Activated CD8-positive, alpha-beta memory T cell treated with anti-CD3 and anti-CD28 coated beads, Interleukin-2, amount 50 U/mL, for 1 hour (primary cell): ENCODE measurements around the gene DNMBP.
"Not testable (repeated sequence)": the region's sequence is repeated elsewhere in the genome, so short reads cannot be mapped to it uniquely, and the experiment has no call there.

Experiments
- DNase-seq: peaks from one replicate; pipeline ENCODE4 v3.0.0-alpha.2; 2020; ENCODE audit errors: extremely low read depth

DNMBP gene

GRCh38 chr10:99917963-99918825, 91.6 kb downstream of the DNMBP start:
- no peak for DNase-seq

DNA sequence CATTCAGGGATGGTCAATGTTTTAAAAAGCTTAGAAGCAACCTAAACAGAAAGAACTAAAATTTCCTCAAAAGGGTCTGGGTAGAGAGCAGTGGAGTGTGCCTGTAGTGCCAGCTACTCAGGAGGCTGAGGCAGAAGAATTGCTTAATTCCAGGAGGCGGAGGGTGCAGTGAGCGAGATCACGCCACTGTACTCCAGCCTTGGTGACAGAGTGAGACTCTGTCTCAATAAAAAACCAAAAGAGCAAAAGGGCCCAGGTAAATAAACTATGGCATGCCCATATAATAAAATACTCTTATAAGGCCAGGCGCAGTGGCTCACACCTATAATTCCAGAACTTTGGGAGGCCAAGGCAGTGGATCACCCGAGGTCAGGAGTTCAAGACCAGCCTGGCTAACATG, 93.0 kb downstream of the DNMBP start:
- DNase-seq: no peak

DNA sequence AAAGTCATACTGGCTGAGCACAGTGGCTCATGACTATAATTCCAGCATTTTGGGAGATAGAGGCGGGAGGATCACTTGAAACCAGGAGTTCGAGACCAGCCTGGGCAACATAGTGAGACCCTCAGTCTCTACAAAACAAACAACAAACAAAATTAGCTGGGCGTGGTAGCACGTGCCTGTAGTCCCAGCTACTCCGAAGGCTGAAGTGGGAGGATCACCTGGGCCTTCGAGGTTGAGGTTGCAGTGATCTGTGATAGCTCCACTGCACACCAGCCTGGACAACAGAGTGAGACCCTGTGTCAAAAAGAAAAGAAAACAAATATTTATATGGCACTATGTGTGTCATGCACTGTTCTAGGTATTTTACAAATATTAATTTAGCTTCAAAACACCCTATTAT, 94.3 kb downstream of the DNMBP start:
- no peak for DNase-seq

- DNase-seq: no peak
These were observed 95.5 kb downstream of the DNMBP start for GRCh38 chr10:99914236-99914635.

- DNase-seq: no peak
These were observed 95.9 kb downstream of the DNMBP start for GRCh38 chr10:99913831-99914235.

GRCh38 chr10:99912041-99912440, 97.7 kb downstream of the DNMBP start:
- DNase-seq: no peak

DNA sequence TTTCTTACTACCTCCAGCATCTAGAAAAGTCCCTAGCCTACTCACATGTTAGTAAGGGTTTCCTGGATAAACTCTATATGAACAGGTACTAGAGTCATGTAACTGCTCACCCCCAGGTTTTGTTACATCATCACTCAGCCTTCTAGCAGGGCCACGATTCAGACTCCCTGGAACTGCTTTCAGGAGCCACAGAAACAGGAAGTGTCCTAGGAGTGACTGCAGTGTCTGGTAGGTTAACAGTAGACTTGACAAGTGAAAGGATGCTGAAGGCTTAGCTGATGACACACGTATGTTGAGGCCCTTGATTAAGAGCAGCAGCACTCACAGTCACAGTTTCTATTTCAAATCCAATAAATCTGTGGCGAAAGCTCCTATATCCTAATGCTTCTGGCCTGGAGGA, 101.2 kb downstream of the DNMBP start:
- DNase-seq: no peak

DNA sequence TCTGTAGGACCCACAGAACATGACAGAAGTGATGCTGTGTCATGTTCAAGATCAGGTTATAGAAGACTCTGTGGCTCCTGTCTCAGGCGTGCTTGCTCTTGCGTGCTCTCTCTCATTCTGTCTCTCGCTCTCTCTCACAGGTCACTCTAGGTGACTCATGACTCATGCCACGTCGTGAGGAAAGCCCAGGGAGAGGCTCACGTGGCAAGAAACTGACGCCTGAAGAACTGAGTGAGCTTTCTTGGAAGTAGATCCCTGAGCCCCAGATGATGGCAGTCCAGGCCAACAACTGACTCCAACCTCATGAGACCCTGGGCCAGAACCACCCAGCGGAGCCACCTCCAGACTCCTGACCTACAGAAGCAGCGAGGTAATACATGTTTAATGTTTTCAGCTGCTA, 103.3 kb downstream of the DNMBP start:
- no peak for DNase-seq

- DNase-seq: no peak
These were observed 103.8 kb downstream of the DNMBP start for GRCh38 chr10:99905971-99906370.

DNA sequence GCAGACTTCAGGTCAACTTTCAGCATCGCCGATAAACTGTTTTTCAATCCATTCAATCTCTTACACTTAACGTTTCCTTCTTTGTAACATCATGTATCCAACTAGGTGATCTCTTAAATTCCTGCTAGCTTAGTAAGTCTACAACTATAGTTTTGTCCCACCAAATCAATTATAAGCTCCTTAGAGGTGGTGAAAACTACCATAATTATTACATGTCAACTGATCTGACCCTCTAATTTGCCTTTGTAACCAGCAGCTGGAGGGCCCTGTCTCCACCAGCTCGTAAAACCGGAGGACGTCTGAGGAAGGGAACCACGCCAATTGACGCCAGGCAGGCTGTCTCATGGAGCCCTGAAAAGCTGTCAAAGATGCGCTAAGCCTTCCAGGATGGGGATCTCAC, 113.9 kb downstream of the DNMBP start:
- DNase-seq: no peak

- not testable (repeated sequence) for DNase-seq
These were observed 114.7 kb downstream of the DNMBP start for GRCh38 chr10:99895066-99895465.

- DNase-seq: no peak
These were observed 115.1 kb downstream of the DNMBP start for GRCh38 chr10:99894613-99895012.

GRCh38 chr10:99888622-99889021, 121.1 kb downstream of the DNMBP start:
- DNase-seq: no peak

DNA sequence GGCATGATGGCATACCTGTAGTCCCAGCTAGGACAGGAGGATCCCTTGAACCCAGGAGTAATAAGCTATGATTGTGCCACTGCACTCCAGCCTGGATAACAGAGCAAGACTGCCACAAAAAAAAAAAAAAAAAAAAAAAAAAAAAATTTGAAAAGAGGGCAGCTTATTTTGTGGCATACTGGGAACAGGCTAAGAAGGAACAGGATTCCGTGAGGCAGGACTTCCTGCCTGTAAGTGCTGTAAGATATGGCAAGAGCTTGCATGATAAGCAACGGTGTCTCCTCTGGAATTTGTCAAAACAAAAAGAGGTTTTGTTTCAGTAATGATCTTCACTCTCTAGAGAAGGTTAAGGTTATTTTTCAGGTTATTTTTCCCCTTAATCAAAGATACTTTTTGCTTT, 126.2 kb downstream of the DNMBP start:
- no peak for DNase-seq

DNA sequence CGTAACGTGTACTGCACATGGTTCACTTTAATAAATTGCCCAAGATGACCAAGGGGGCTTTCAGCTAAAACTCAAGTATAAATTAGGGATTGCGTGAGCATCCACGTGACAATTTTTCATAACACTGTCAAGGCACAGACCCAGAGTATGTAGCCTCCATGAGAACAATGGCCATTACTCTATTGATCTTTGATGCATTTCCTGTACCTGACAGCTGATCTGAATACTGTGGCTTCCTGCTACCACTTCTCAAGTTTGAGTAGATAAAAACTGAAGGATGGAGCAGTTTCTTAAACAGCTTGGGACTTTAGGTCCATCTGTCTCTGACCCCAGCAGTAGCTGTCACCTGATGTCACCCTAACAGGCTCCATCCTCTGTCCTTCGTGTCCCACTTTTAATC, 128.4 kb downstream of the DNMBP start:
- DNase-seq: no peak

DNA sequence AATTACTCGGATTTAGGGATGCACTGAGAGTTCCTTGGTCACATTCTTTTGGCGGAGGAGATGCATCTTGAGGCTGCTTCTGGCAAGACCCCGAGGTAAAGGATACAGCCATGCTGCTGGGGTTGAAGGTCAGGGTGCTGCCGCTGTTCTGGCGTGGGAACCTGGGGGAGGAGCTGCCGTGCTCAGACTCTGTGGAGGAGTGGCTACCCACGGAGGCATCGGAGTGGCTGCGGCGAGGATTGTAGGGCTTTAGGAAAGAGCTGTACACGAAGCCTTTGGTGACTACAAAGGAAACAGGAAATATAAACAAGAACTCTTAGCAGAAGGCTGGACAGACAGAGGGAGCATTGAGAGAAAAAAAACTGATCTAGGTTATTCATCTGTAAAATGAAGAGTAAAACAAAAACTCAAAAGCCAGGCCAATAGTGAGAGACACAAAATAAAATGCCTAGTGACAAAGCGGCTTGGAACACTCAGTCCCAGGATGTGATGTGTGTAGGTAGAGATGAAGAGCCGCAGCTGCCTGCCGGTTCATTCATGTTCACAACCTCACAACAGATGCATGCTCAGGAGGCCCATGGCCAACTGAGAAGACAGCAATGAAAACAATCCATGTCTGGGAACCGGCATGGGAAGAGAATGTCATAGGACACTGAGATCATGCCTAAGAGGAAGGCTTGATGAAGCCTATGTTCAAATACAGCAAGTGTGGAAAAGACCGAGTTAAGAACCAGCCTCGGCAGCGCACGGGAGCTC, 129.5 kb downstream of the DNMBP start:
- DNase-seq: no peak

DNA sequence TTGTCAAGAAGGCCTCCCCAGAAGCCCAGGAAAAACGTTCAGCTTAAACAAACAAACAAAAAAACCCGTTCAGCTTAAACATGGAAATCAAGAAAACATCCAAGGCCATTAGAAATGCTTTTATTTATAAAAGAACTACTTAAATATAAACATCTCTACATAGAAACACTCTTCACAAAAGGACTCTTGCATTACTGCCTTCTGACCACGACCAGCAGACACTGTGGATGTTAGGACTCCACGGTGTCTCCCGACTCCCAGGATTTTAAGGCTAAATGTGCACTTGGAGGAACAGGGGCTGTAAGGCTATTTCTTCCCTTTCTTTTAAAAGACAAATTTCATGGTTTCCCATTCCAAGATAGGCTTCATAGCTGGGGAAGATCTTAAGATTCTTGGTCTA, 134.3 kb downstream of the DNMBP start:
- no peak for DNase-seq

DNA sequence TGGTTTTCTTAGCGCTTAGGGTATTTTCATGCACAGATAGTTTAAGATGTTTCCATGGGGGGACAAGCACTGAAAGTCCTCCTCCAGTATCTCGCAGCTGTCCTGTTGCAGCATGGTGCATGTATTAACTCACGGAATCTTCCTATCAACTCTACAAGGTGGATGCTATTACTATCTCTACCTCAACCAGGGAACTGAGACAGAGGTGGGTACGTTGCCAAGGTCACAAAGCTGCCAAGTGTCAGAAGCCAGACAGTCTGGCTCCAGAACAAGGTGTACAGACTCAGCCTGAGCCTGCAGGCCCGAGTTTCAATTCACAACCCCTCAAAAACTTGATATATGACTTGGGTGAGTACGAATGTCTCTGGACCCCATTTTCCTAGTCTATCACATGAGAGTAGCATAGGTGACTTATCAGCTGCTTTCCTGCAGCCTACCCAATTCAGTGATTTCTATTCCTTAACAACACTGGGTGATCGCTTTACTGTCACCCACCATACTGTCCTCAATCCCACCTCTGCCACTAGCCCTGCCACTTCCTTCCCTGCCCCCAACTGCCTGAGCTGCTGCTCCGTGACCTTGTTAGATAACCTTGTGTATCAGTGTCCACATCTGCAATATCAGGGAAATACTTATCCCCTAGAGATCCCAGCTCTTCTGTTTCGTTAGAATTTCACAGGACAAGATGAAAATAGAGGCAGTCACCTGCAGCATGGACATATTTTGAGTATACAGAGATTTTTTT, 135.2 kb downstream of the DNMBP start:
- no peak for DNase-seq

DNA sequence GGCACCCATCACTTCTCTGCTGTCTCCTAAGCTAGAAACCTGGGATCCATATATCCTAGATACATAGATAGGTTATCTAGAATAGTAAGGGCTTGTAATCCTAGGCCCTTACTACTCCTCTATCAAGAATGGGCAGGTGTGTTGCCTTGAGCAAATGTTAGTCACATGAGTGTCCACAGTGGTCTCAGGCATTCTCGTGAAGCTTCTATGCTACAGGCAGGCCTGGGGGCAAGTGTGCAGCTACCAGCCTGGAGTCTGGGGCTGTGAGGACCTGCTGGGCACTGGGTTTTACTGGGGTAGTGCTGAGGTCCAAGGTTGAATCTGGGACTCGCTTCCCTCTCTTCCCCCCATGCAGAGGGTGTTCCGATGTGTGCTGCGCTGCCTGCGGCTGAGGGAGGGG, 135.9 kb downstream of the DNMBP start:
- no peak for DNase-seq

DNA sequence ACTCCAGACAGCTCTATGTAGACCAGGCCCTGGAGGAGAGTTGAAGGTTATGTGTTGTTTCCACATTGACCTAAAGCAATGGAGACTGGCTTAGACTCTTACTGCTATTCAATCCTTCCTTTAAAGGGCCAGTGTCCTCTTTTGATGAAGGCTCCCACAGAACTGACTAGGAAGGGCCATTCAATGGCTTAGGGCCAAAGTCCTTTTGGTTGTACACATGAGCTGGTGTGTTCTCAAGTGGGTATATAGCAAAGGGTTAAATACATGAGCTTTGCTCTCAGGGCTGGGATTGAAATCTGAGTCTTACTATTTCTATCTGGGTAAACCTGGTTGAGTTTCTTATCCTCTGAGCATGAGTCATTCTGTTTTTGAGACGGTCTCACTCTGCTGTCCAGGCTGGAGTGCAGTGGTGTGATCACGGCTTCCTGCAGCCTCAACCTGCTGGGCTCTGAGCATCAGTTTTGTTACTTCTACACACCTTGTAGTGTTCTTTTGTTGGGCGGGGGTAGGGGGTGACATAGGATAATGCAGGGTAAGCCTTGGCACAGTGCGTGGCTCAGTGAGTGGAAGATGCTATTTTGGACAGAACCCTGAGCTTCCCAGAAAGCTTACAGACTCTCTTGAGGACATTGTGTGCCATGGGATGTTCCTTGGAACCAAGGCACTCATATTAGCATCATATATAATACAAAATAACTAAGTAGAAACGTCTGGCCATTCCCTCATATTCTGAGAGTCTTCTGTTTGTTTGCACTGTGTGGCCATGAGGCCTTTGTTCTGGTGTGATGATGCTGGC, 137.2 kb downstream of the DNMBP start:
- DNase-seq: no peak

- DNase-seq: no peak
These were observed 139.5 kb downstream of the DNMBP start for GRCh38 chr10:99870123-99870730.
